Mucosa of stomach (tissue), 1 donor: ENCODE measurements around the gene POR.
A peak's percentile ranks its signal among the peaks of the same experiment; 100 is the strongest.
"Not testable (repeated sequence)": the region's sequence is repeated elsewhere in the genome, so short reads cannot be mapped to it uniquely, and the experiment has no call there.

Experiments
- H3K27me3 ChIP-seq: one replicate; pipeline ENCODE4 v1.7.0; 2013; ENCODE audit warnings: mild to moderate bottlenecking, low read length; ENCODE audit not compliant: control insufficient read depth, insufficient read depth
- H3K36me3 ChIP-seq: one replicate; pipeline ENCODE4 v1.7.0; 2013; ENCODE audit warnings: low read length; ENCODE audit not compliant: control insufficient read depth, insufficient read depth
- H3K4me1 ChIP-seq: one replicate; pipeline ENCODE4 v1.7.0; 2013; ENCODE audit warnings: mild to moderate bottlenecking, low read length; ENCODE audit not compliant: control insufficient read depth, insufficient read depth
- H3K4me3 ChIP-seq: one replicate; pipeline ENCODE4 v1.7.0; 2013; ENCODE audit warnings: low read length
- H3K9ac ChIP-seq: one replicate; pipeline ENCODE4 v1.7.0; 2013; ENCODE audit warnings: mild to moderate bottlenecking, low read length, moderate library complexity
- H3K9me3 ChIP-seq: one replicate; pipeline ENCODE4 v1.7.0; 2013; ENCODE audit warnings: mild to moderate bottlenecking, low read length, moderate library complexity; ENCODE audit not compliant: control insufficient read depth
- donor health status: Pancreatic carcinoma.

Gene POR

DNA sequence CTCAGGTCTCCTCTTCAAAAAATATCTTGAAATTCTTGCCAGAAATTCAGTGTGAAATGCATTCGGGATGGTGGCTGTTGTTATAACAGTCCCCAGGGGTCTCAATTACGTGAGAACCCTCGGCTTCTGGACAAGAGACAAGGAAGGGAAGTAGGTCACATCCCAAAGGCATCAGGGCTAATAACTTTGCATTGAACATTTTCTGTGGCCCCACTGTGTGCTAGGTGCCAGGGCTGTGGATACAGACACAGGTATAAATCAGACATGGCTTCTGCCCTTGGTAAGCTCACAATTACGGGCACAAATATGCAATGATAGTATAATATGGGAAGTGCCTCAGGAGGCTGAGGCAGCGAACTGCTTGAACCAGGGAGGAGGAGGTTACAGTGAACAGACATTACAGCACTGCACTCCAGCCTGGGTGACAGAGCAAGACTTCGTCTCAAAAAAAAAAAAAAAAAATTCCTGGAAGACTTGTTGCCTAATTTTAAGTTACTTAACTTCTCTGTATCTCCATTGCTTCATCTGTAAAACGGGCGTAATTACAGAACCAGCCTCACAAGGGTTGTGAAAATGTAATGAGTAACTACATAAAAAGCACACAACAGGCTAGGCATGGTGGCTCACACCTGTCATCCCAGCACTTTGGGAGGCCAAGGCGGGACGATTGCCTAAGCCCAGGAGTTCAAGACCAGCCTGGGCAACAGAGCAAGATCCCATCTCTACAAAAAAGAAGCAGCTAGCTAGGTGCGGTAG is 38.7 kb upstream of the POR start:
- Histone ChIP-seq H3K9me3 (no peaks in the 10 kb centered on the region), H3K4me1 (peaks cover 17% of the 10 kb centered on the region), H3K9ac (no peak overlapping the region), H3K27me3 (no peaks in the 10 kb centered on the region), H3K4me3 (no peak overlapping the region), H3K36me3 (no peaks in the 10 kb centered on the region)

DNA sequence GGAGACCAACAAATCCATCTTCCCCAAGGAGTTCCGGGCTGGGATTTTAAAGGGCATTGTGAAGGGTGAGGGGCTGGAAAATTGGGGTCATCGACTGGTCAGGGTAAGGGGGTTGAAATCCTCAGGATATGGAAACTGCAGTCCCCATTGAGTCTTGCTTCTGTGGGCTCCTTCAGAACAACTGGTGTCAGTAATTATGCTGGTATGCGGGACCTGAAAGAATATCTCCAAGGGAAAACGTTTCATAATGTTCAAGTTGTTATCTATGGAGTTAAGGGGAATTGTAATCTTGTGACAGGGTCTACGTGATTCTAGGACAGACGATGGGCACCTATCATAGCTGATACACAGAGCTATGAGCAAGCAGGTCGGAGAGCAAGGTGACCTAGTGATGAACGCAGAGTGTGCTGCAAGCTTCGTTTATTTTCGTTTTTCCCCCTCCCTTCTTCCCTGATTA is 36.6 kb upstream of the POR start:
- Histone ChIP-seq H3K27me3 (no peaks in the 10 kb centered on the region), H3K4me3 (no peak overlapping the region), H3K36me3 (peaks cover 5% of the 10 kb centered on the region), H3K9ac (peak overlapping the region; percentile 37), H3K9me3 (no peaks in the 10 kb centered on the region), H3K4me1 (peaks cover 17% of the 10 kb centered on the region)

DNA sequence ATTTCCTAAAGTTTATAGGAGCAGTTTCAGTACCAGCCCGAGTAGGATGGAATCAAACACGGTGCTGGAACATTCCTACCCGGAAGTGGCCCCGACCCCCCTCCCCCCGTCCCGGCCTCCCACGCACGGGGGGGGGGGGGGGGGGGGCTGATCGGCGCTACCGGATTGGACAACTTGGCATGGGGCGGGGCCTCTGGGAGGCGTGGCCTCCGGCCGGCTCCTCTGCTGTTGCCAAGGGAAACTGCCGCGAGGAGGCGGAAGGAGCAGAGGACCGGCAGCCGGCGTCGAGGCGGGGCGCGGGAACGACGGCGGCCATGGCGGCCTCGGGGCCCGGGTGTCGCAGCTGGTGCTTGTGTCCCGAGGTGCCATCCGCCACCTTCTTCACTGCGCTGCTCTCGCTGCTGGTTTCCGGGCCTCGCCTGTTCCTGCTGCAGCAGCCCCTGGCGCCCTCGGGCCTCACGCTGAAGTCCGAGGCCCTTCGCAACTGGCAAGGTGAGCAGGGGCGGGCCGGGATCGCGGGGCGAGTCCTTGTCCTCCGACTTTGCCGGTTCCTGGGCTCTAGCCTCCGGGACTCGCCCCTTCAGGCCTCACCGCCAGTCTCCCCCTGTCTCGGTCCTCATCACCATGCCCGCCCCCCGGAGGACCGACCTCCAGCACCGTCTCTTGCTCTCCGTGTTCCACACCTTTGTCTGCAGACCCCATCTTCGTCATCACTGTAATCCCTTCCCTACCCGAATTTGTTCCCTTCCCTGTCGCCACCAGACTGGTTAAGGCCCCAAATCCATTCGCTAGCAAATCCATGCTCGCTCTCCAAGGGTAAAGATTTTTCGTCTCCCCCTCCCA is 36.0 kb upstream of the POR start, which contains the start of gene RHBDD2:
Gene RHBDD2 (plus strand): TSS at position 266 of the 843 bp plus-strand sequence. CDS start 49 bp downstream, at position 315.
- Histone ChIP-seq H3K4me1 (peaks cover 17% of the 10 kb centered on the region), H3K9ac (peak within 1 kb of the TSS; percentile 93), H3K27me3 (no peaks in the 10 kb centered on the region)

DNA sequence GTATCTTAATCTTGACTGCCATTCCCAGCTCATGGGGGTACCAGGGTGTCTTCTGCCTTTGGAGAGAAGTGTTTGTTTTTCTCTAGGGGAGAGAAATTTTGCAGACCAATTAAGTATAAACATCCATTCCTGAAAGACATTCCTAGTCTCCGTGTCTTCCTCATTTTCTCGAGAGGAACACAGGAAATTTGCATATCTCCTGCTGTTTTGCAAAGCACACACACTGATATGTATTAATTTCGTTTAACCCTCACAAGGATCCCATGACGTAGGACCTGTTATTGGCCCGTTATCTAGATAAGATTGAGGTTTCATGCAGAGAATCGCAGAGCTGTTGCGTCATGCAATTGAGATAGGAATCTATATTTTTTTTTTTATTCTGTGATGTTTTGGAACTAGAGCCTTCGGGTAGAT is 35.2 kb upstream of the POR start:
- Histone ChIP-seq H3K9me3 (no peaks in the 10 kb centered on the region), H3K4me1 (peaks cover 25% of the 10 kb centered on the region), H3K4me3 (peak overlapping the region; percentile 93), H3K9ac (peak overlapping the region; percentile 93), H3K36me3 (peaks cover 5% of the 10 kb centered on the region), H3K27me3 (no peaks in the 10 kb centered on the region)

More for the DNA sequence above, 36.0 kb upstream of the POR start, which contains the start of gene RHBDD2:
- peak within 1 kb of the TSS; percentile 93 for H3K4me3 ChIP-seq
- no peaks in the 10 kb centered on the region for H3K9me3 ChIP-seq
- peaks cover 5% of the 10 kb centered on the region for H3K36me3 ChIP-seq

DNA sequence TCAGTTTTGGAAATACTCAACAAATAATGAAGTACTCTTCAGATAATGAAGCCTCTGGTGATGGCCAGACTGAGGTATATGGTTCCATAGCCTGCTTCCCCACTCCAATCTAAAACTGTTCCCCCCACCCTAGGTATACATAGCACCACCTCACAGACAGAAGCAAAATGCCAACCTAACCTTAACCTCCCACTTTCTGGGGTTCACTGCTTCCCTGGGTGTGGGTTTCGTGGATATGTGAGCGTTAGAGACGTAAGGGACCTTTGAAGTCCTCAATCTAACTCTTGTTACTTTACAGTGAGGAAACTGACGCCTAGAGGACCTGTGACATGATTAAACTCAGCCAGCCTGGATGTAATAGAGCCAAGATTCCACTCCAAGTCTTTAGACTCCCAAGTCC is 34.7 kb upstream of the POR start:
- Histone ChIP-seq H3K9ac (no peak overlapping the region), H3K27me3 (no peaks in the 10 kb centered on the region), H3K9me3 (no peaks in the 10 kb centered on the region), H3K4me1 (peaks cover 29% of the 10 kb centered on the region), H3K36me3 (peaks cover 8% of the 10 kb centered on the region), H3K4me3 (peak overlapping the region; percentile 93)

DNA sequence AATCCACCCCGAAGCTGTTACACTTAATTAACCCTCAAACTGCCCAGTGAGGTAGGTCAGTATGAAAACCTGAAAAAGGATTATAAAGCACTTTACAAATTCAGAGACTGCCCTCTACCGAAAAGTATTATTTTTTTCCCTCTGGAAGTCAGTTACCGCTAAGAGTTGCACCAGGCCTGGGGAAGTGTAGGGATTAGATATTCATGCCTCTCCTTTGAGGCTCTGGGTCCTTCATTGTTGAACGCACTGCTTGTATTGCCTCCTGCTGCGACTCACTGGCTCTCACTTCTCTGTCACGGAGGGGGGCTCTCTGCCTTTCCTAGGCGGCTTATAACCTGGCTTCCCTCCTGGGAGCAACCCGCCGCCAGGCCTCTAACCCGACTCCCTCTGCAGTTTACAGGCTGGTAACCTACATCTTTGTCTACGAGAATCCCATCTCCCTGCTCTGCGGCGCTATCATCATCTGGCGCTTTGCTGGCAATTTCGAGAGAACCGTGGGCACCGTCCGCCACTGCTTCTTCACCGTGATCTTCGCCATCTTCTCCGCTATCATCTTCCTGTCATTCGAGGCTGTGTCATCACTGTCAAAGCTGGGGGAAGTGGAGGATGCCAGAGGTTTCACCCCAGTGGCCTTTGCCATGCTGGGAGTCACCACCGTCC is 33.4 kb upstream of the POR start:
- Histone ChIP-seq H3K36me3 (peaks cover 18% of the 10 kb centered on the region), H3K9me3 (no peaks in the 10 kb centered on the region), H3K9ac (no peak overlapping the region), H3K4me3 (no peak overlapping the region), H3K4me1 (peaks cover 30% of the 10 kb centered on the region), H3K27me3 (no peaks in the 10 kb centered on the region)

DNA sequence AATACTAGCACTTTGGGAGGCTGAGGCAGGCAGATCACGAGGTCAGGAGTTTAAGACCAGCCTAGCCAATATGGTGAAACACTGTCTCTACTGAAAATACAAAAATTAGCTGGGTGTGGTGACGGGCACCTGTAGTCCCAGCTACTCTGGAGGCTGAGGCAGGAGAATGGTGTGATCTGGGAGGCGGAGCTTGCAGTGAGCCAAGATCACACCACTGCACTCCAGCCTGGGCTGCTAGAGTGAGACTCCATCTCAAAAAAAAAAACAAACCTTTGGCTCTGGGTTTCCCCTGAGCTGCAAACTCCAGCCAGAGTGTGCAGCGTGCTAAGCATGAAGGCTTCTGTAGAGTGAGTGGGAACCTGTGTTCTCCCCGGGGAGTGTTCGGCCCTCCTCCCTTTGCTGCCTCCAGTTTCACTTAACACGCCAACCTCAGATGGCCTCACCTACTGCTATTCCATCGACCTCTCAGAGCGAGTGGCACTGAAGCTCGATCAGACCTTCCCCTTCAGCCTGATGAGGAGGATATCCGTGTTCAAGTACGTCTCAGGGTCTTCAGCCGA is 31.6 kb upstream of the POR start:
- H3K9me3 ChIP-seq, H3K4me3 ChIP-seq, H3K27me3 ChIP-seq, H3K9ac ChIP-seq: not testable (repeated sequence)
- H3K36me3 ChIP-seq, result peaks cover 18% of the 10 kb centered on the region
- peaks cover 25% of the 10 kb centered on the region for H3K4me1 ChIP-seq

DNA sequence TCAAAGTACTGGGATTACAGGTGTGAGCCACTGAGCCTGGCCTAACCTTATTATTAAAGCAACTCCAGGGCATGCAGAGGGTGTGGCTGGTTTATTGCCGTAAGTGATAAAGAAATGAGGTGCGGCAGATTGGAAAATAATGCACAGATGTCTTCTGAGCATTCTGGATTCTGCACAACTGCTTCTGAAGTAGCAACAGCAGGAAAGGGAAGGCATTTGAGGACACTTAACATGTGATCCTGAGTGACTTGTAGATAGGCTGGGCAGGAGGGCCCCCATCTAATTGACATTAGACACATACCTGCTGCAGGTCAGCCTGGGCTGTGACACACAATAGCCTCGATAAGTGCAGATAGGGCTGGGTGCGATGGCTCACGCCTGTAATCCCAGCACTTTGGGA is 30.5 kb upstream of the POR start:
- H3K36me3 ChIP-seq, result peaks cover 18% of the 10 kb centered on the region
- no peak overlapping the region for H3K9ac ChIP-seq
- no peak overlapping the region for H3K4me3 ChIP-seq
- no peaks in the 10 kb centered on the region for H3K9me3 ChIP-seq
- no peaks in the 10 kb centered on the region for H3K27me3 ChIP-seq
- H3K4me1 ChIP-seq, result peaks cover 21% of the 10 kb centered on the region

DNA sequence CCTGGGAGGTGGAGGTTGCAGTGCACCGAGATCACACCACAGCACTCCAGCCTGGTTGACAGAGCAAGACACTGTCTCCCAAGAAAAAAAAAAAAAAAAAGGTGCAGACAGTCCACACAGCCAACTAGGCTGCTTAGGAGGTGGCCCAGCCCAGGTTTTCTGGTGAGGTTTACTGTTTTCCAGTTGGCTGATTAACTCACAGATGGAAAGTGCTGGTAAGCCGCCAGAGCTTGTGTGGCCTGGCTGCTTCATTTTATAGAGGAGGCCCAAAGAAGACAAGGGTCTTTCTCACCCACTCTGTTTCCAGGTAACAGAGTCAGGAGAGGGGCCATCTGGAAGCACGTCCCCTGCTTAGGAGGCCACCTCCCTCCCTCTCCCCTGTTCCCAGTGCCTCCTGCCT is 29.9 kb upstream of the POR start:
- Histone ChIP-seq H3K4me1 (peaks cover 17% of the 10 kb centered on the region), H3K9ac (no peak overlapping the region), H3K9me3 (no peaks in the 10 kb centered on the region), H3K27me3 (no peaks in the 10 kb centered on the region), H3K4me3 (no peak overlapping the region), H3K36me3 (peaks cover 18% of the 10 kb centered on the region)

DNA sequence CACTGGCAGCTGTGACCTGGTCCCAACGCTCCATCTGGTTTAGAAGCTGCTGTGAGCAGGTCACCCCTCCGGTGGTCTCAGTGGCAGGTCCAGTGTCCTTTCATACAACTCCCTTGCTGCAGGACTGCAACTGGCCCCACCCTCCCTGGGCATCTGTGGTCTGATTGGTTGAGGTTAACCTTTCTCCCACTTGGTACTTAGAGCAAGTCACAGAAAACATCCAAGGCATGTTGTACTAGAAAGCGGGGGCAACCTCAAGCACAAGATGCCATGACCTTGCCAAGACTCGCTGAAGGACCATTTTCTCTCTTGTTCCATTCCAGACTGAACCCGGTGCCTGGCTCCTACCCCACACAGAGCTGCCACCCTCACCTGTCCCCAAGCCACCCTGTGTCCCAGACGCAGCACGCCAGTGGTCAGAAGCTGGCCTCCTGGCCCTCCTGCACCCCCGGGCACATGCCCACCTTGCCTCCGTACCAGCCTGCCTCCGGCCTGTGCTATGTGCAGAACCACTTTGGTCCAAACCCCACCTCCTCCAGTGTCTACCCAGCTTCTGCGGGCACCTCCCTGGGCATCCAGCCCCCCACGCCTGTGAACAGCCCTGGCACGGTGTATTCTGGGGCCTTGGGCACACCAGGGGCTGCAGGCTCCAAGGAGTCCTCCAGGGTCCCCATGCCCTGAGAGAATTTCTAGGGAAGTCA is 27.1 kb upstream of the POR start:
- H3K27me3 ChIP-seq, result no peaks in the 10 kb centered on the region
- no peak overlapping the region for H3K9ac ChIP-seq
- H3K36me3 ChIP-seq, result peaks cover 14% of the 10 kb centered on the region
- peaks cover 12% of the 10 kb centered on the region for H3K4me1 ChIP-seq
- H3K4me3 ChIP-seq, result no peak overlapping the region
- H3K9me3 ChIP-seq, result no peaks in the 10 kb centered on the region

DNA sequence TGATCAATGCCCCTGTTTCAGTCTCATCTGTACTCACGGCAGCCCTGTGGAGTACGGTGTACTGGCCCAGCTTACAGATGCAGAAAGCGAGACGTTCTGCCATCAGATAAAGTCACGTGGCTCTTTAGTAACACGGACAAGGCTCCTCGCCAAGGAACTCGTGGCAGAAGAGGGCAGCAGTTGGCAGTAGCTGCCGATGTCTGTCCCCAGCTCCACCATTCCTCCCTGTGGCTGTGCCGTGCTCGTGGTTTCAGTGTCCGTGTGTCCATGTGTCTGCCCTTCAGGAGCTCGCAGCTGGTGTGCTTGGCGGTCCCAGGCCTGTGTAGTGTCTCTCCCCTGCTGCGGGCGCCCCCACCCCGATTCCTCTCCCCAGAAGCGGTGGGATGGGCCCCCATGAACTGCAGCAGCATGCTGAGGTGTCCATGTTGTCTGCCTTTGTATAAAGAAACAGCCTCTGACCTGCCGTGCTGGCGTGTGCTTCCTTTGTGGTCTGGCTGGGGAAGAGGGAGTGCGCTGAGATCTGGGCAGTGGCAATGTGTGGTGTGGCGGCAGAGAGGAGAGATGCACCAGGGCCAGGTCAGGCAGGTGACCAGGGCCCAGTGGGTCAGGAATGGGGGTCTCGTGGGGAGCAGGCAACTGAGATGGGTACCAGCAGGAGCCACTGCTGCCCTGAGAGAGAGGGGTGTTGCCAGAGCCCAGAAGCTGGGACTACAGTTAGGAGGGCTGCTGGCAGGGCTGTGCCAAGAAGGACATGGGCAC is 26.3 kb upstream of the POR start:
- Histone ChIP-seq H3K4me1 (peaks cover 12% of the 10 kb centered on the region), H3K4me3 (no peak overlapping the region), H3K36me3 (peaks cover 14% of the 10 kb centered on the region)

More for the DNA sequence above, 26.3 kb upstream of the POR start:
- H3K9ac ChIP-seq, result no peak overlapping the region
- H3K27me3 ChIP-seq, result no peaks in the 10 kb centered on the region
- no peaks in the 10 kb centered on the region for H3K9me3 ChIP-seq
